Activated naive CD8-positive, alpha-beta T cell treated with anti-CD3 and anti-CD28 coated beads for 36 hours (primary cell): ENCODE data around the gene PHC2. TPM values are rescaled to one million over a fixed set of nuclear protein-coding genes. Genes with fewer than 3 reads are reported as not detected.

Source experiments
- DNase-seq: peaks from one replicate; pipeline ENCODE4 v3.0.0; 2021
- H3K27ac Mint-ChIP-seq: one replicate; pipeline ENCODE4 v1.8.0; 2022; ENCODE audit warnings: mild to moderate bottlenecking, moderate library complexity, mixed read lengths
- H3K27me3 Mint-ChIP-seq: one replicate; pipeline ENCODE4 v1.8.0; 2022; ENCODE audit warnings: mild to moderate bottlenecking, mixed read lengths
- H3K36me3 Mint-ChIP-seq: one replicate; pipeline ENCODE4 v1.8.0; 2021; ENCODE audit warnings: mild to moderate bottlenecking, mixed read lengths
- H3K4me1 Mint-ChIP-seq: one replicate; pipeline ENCODE4 v1.8.0; 2021; ENCODE audit warnings: mixed read lengths
- H3K4me3 Mint-ChIP-seq: one replicate; pipeline ENCODE4 v1.8.0; 2022; ENCODE audit warnings: mild to moderate bottlenecking, moderate library complexity, mixed read lengths
- H3K9me3 Mint-ChIP-seq: one replicate; pipeline ENCODE4 v1.8.0; 2022; ENCODE audit warnings: mixed read lengths
- total RNA-seq, 2 experiments: library from RNA; stranded (reverse); gene quantifications; one replicate each; pipeline ENCODE4 v1.2.3, GENCODE V29; 2021

The PHC2 gene
- total RNA-seq, 2 experiments from 2014 or later, result 26.9 to 28.7 TPM

- no peak overlapping the region for H3K27ac Mint-ChIP-seq
- peaks cover 7% of the 10 kb centered on the region for H3K36me3 Mint-ChIP-seq
- peaks cover 28% of the 10 kb centered on the region for H3K27me3 Mint-ChIP-seq
- H3K4me1 Mint-ChIP-seq, result no peaks in the 10 kb centered on the region
- no peak for DNase-seq
- H3K9me3 Mint-ChIP-seq, result peaks cover 19% of the 10 kb centered on the region
- H3K4me3 Mint-ChIP-seq, result no peak overlapping the region
These were observed 12.1 kb downstream of the PHC2 start for GRCh38 chr1:33418811-33419210.

GRCh38 chr1:33414879-33415278 lies 16.0 kb downstream of the PHC2 start:
- Mint-ChIP-seq H3K27ac (no peak overlapping the region), H3K36me3 (peaks cover 7% of the 10 kb centered on the region), H3K4me3 (no peak overlapping the region), H3K4me1 (no peaks in the 10 kb centered on the region), H3K9me3 (peaks cover 19% of the 10 kb centered on the region), H3K27me3 (peaks cover 13% of the 10 kb centered on the region)
- DNase-seq, result no peak

- Mint-ChIP-seq H3K4me3 (no peak overlapping the region), H3K4me1 (no peaks in the 10 kb centered on the region), H3K27ac (no peak overlapping the region), H3K36me3 (no peaks in the 10 kb centered on the region), H3K27me3 (peaks cover 21% of the 10 kb centered on the region), H3K9me3 (peaks cover 5% of the 10 kb centered on the region)
- DNase-seq, result no peak
These were observed 20.7 kb downstream of the PHC2 start for GRCh38 chr1:33410091-33410701.

GRCh38 chr1:33408093-33408436 lies 22.8 kb downstream of the PHC2 start:
- DNase-seq, result no peak
- no peaks in the 10 kb centered on the region for H3K36me3 Mint-ChIP-seq
- H3K4me1 Mint-ChIP-seq, result peaks cover 2% of the 10 kb centered on the region
- H3K9me3 Mint-ChIP-seq, result no peaks in the 10 kb centered on the region
- H3K27me3 Mint-ChIP-seq, result peaks cover 21% of the 10 kb centered on the region
- no peak overlapping the region for H3K27ac Mint-ChIP-seq
- H3K4me3 Mint-ChIP-seq, result no peak overlapping the region

GRCh38 chr1:33407352-33408092 lies 23.4 kb downstream of the PHC2 start:
- Mint-ChIP-seq H3K27ac (no peak overlapping the region), H3K36me3 (no peaks in the 10 kb centered on the region), H3K27me3 (peaks cover 21% of the 10 kb centered on the region), H3K4me3 (no peak overlapping the region), H3K9me3 (no peaks in the 10 kb centered on the region), H3K4me1 (peaks cover 2% of the 10 kb centered on the region)
- no peak for DNase-seq

- no peaks in the 10 kb centered on the region for H3K9me3 Mint-ChIP-seq
- H3K4me1 Mint-ChIP-seq, result peaks cover 2% of the 10 kb centered on the region
- H3K36me3 Mint-ChIP-seq, result no peaks in the 10 kb centered on the region
- H3K4me3 Mint-ChIP-seq, result no peak overlapping the region
- H3K27ac Mint-ChIP-seq, result no peak overlapping the region
- peaks cover 6% of the 10 kb centered on the region for H3K27me3 Mint-ChIP-seq
- DNase-seq, result no peak
These were observed 28.7 kb downstream of the PHC2 start for GRCh38 chr1:33402206-33402605.

- Mint-ChIP-seq H3K4me3 (no peak overlapping the region), H3K27ac (no peak overlapping the region), H3K36me3 (no peaks in the 10 kb centered on the region), H3K27me3 (no peaks in the 10 kb centered on the region), H3K4me1 (peaks cover 8% of the 10 kb centered on the region), H3K9me3 (no peaks in the 10 kb centered on the region)
- DNase-seq, result no peak
These were observed 29.4 kb downstream of the PHC2 start for GRCh38 chr1:33401471-33401870.

- Mint-ChIP-seq H3K36me3 (no peaks in the 10 kb centered on the region), H3K4me1 (peaks cover 10% of the 10 kb centered on the region), H3K27me3 (no peaks in the 10 kb centered on the region)
These were observed 30.6 kb downstream of the PHC2 start for GRCh38 chr1:33400153-33400911.

GRCh38 chr1:33399375-33399774 lies 31.5 kb downstream of the PHC2 start:
- no peak overlapping the region for H3K4me3 Mint-ChIP-seq
- DNase-seq, result no peak
- H3K4me1 Mint-ChIP-seq, result peaks cover 10% of the 10 kb centered on the region
- H3K36me3 Mint-ChIP-seq, result no peaks in the 10 kb centered on the region
- H3K27me3 Mint-ChIP-seq, result peaks cover 5% of the 10 kb centered on the region
- H3K9me3 Mint-ChIP-seq, result no peaks in the 10 kb centered on the region
- no peak overlapping the region for H3K27ac Mint-ChIP-seq

More at GRCh38 chr1:33400153-33400911, 30.6 kb downstream of the PHC2 start:
- no peak for DNase-seq
- no peak overlapping the region for H3K4me3 Mint-ChIP-seq
- H3K9me3 Mint-ChIP-seq, result no peaks in the 10 kb centered on the region
- no peak overlapping the region for H3K27ac Mint-ChIP-seq

- Mint-ChIP-seq H3K27ac (no peak overlapping the region), H3K27me3 (peaks cover 10% of the 10 kb centered on the region), H3K4me3 (no peak overlapping the region), H3K4me1 (peaks cover 8% of the 10 kb centered on the region), H3K9me3 (no peaks in the 10 kb centered on the region), H3K36me3 (no peaks in the 10 kb centered on the region)
- no peak for DNase-seq
These were observed 32.9 kb downstream of the PHC2 start for GRCh38 chr1:33397994-33398393.

GRCh38 chr1:33397125-33397506 lies 33.8 kb downstream of the PHC2 start:
- H3K9me3 Mint-ChIP-seq, result no peaks in the 10 kb centered on the region

GRCh38 chr1:33396188-33397124 lies 34.4 kb downstream of the PHC2 start:
- Mint-ChIP-seq H3K9me3 (no peaks in the 10 kb centered on the region), H3K4me1 (peaks cover 8% of the 10 kb centered on the region), H3K27me3 (peaks cover 18% of the 10 kb centered on the region), H3K27ac (no peak overlapping the region), H3K4me3 (no peak overlapping the region), H3K36me3 (no peaks in the 10 kb centered on the region)
- DNase-seq, result no peak

More at GRCh38 chr1:33397125-33397506, 33.8 kb downstream of the PHC2 start:
- H3K27me3 Mint-ChIP-seq, result peaks cover 16% of the 10 kb centered on the region
- no peaks in the 10 kb centered on the region for H3K36me3 Mint-ChIP-seq
- H3K27ac Mint-ChIP-seq, result no peak overlapping the region
- no peak for DNase-seq
- H3K4me3 Mint-ChIP-seq, result no peak overlapping the region
- peaks cover 8% of the 10 kb centered on the region for H3K4me1 Mint-ChIP-seq

- no peak for DNase-seq
- H3K9me3 Mint-ChIP-seq, result no peaks in the 10 kb centered on the region
- H3K4me1 Mint-ChIP-seq, result peaks cover 8% of the 10 kb centered on the region
- no peak overlapping the region for H3K4me3 Mint-ChIP-seq
- H3K27ac Mint-ChIP-seq, result no peak overlapping the region
- H3K27me3 Mint-ChIP-seq, result peaks cover 18% of the 10 kb centered on the region
- H3K36me3 Mint-ChIP-seq, result no peaks in the 10 kb centered on the region
These were observed 36.1 kb downstream of the PHC2 start for GRCh38 chr1:33394770-33395169.

- no peak overlapping the region for H3K4me3 Mint-ChIP-seq
- no peaks in the 10 kb centered on the region for H3K9me3 Mint-ChIP-seq
- no peak for DNase-seq
- peaks cover 18% of the 10 kb centered on the region for H3K27me3 Mint-ChIP-seq
- H3K36me3 Mint-ChIP-seq, result no peaks in the 10 kb centered on the region
- peaks cover 8% of the 10 kb centered on the region for H3K4me1 Mint-ChIP-seq
- H3K27ac Mint-ChIP-seq, result no peak overlapping the region
These were observed 36.9 kb downstream of the PHC2 start for GRCh38 chr1:33393991-33394390.

- Mint-ChIP-seq H3K9me3 (no peaks in the 10 kb centered on the region), H3K36me3 (no peaks in the 10 kb centered on the region)
- no peak for DNase-seq
These were observed 37.4 kb downstream of the PHC2 start for GRCh38 chr1:33393524-33393923.

More at GRCh38 chr1:33393524-33393923, 37.4 kb downstream of the PHC2 start:
- peaks cover 8% of the 10 kb centered on the region for H3K4me1 Mint-ChIP-seq
- H3K27ac Mint-ChIP-seq, result no peak overlapping the region
- no peak overlapping the region for H3K4me3 Mint-ChIP-seq
- H3K27me3 Mint-ChIP-seq, result peaks cover 18% of the 10 kb centered on the region
